D721Med (cell line): ENCODE data around the gene CC2D2A.

Experiments
- DNase-seq: peaks from one replicate; pipeline ENCODE4 v3.0.0; 2011; ENCODE audit warnings: low spot score; ENCODE audit not compliant: insufficient read length
- FAIRE-seq: peaks from 2 replicates; lab custom pipeline; 2011; peaks lifted over from hg19 to GRCh38; lab: Jason Lieb, UNC
- TF ChIP-seq, protein P1 (sequence below): IDR thresholded peaks from 2 replicates; pipeline ENCODE4 v1.5.1; 2012; ENCODE audit warnings: mild to moderate bottlenecking, control low read depth; ENCODE audit not compliant: insufficient read depth; ENCODE audit errors: missing control alignments

CC2D2A gene

DNA sequence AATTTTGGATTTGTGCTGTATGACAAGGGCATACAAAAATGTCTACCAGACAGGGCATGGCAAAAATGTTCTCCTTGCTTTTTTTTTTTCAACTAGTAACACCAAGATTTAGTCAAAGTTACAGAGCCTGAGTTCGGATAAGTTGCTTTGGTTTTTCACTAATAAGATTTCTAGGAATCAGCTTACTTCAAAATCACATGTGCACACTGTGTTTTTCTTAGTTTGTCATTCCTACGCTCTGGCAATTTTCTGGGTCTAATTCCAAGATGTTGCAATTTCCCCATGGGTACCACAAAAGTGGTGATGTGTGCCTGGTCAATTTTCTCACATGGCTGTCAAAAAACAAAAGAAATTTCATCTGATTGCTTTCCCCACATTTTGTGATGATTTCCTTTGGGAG, 35.6 kb upstream of the CC2D2A start:
- no peak for FAIRE-seq
- TF ChIP-seq, protein P1, sequence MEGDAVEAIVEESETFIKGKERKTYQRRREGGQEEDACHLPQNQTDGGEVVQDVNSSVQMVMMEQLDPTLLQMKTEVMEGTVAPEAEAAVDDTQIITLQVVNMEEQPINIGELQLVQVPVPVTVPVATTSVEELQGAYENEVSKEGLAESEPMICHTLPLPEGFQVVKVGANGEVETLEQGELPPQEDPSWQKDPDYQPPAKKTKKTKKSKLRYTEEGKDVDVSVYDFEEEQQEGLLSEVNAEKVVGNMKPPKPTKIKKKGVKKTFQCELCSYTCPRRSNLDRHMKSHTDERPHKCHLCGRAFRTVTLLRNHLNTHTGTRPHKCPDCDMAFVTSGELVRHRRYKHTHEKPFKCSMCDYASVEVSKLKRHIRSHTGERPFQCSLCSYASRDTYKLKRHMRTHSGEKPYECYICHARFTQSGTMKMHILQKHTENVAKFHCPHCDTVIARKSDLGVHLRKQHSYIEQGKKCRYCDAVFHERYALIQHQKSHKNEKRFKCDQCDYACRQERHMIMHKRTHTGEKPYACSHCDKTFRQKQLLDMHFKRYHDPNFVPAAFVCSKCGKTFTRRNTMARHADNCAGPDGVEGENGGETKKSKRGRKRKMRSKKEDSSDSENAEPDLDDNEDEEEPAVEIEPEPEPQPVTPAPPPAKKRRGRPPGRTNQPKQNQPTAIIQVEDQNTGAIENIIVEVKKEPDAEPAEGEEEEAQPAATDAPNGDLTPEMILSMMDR, result no peak
- DNase-seq, result no peak

DNA sequence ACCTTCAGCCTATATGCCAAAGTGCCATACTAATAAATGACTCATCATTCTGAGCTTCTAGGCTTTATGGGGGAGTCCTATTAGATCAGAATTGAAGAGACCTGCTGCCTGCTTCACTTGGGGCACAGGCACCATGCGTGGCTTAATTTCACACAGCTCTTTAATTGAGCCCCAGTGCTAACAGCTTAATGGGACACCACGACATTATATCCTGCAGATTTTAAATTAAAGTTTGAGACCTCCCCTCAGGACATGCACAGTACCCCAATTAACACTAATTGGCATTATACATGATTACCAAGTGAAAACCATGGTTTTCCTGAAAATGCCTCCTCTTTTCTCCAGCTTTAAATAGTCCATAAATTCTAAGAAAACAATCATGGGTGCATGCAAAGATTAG, 35.0 kb upstream of the CC2D2A start:
- TF ChIP-seq, protein P1, result no peak
- FAIRE-seq, result no peak
- DNase-seq, result no peak

DNA sequence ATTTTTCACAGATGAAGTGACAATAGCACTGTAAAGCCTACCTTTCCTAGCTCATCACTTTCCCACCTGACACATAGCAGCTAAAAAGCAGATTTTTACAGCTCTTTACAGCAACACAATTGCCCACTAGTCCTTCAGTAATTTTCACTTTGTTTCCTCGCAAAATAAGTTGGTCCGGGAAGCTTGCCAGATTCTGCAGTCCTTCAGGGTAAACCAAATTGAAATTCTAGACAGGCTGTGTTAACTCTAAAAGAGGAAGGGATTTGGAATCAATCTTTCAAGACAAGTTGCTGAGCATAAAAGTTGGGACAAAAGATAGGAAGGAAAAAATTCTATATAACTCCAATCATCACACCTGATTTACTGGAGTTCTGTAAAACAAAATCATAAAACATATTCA, 33.2 kb upstream of the CC2D2A start:
- no peak for FAIRE-seq
- TF ChIP-seq, protein P1, result no peak
- DNase-seq, result no peak

DNA sequence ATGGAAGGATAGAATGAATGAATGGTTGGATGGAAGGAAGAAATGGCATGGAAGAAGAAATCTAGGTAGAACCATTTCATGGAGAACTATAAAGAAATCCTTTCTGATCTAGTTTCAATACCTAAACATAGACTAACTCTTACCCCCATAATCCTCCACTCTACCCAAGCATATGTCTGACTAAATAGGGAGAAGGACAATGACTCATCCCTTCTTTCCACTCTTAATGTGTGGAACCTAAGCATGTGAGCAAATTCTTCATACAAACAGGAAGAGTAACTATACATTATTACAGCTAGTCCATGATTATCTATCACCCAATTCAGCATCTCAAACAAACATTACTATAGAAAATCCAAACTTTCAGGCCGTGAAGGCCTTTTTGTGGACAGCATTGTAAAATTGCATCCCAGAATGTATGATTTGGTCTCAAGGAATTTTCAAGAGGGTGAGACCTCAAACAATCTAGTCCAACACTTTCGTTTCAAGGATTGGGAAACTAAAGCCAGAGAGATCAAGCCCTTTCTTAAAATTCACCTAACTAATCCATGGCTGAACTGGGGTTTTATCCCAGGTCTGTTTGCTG, 30.6 kb upstream of the CC2D2A start:
- TF ChIP-seq, protein P1, result no peak
- DNase-seq, result no peak
- no peak for FAIRE-seq

DNA sequence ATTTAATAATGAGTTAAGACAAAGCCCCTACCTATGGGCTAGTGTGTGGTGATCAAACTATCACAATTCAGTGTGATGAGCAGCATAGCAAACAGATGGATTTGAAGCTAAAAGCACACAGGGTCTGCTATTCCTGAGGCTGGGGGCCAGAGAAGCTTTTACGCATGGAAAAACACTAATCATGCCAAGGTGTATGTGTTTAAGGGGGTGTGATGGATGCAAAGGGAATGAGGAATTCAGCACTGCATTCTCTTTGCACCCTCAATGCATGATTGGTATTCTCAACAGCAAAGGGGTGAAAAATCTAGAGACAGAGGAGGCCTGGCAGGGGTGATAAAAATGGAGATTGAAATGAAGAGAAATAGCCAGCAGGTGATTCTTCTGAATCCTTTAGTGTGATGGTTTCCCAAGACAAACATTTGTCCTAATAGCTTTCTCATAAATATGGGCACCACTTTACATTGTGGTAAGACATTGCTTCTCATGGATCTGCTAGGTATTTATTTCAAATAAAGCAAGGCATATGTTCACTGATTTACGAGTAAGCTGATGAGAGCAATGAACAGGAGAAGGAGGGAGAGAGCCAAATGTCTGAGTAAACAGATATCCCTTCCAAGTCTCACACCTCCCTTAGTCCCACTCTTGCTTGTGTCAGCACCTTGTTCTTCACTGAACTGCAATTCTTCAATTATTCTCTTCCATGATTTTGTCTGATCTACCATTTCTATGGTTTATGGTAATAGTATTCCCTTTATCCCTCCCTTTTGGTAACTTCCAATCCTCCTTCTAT, 26.1 kb upstream of the CC2D2A start:
- no peak for DNase-seq
- TF ChIP-seq, protein P1, result no peak
- FAIRE-seq, result no peak

DNA sequence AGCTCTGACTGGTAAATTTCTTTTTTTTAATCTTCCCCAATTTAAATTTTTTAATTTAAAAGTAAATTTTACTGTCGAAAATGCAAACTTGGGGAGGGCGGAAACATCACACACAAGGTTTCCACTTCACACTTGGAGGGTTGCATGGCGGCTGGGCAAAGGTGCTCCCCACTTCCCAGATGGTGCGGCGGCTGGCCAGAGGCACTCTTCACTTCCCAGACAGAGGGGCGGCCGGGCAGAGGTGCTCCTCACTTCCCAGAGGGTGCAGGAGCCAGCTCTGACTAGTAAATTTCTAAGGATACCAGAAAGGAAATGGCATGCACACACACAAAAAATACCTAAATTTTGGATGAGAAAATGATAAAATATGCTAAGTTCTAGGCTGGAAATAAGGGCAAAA, 25.4 kb upstream of the CC2D2A start:
- TF ChIP-seq, protein P1, result no peak
- no peak for FAIRE-seq
- no peak for DNase-seq
